GM12878 (cell line): ENCODE data around the gene ARHGAP15.

ENCODE experiments used
- BCL3 ChIP-seq: IDR thresholded peaks from 2 replicates; pipeline ENCODE4 v1.6.1; 2011; ENCODE audit warnings: borderline replicate concordance, low read depth, mild to moderate bottlenecking, moderate library complexity, low read length; ENCODE audit not compliant: insufficient read depth, poor library complexity, severe bottlenecking
- CHD2 ChIP-seq: IDR thresholded peaks from 2 replicates; pipeline ENCODE4 v1.6.1; 2011; ENCODE audit warnings: low read depth, low read length, improper control_type of control experiment, borderline replicate concordance
- HCFC1 ChIP-seq: fragments of 150-350 bp; IDR thresholded peaks from 2 replicates; pipeline ENCODE4 v1.6.1; 2014; ENCODE audit warnings: low read length
- NFYB ChIP-seq: IDR thresholded peaks from 2 replicates; pipeline ENCODE4 v1.6.1; 2011; ENCODE audit warnings: low read depth, mild to moderate bottlenecking, low read length, improper control_type of control experiment, moderate library complexity; ENCODE audit not compliant: insufficient read depth
- POLR2AphosphoS5 ChIP-seq: IDR thresholded peaks from 2 replicates; pipeline ENCODE4 v1.6.1; 2011; ENCODE audit warnings: mild to moderate bottlenecking, low read length, inconsistent platforms
- POU2F2 ChIP-seq: IDR thresholded peaks from 3 replicates; pipeline ENCODE4 v1.6.1; 2011; ENCODE audit warnings: low read depth, mild to moderate bottlenecking, low read length, borderline replicate concordance
- PRDM15 ChIP-seq: fragments of 450-650 bp; formaldehyde crosslinking; IDR thresholded peaks from 2 replicates; pipeline ENCODE4 v1.4.0; 2020; ENCODE audit warnings: mild to moderate bottlenecking, moderate library complexity
- RFX5 ChIP-seq: IDR thresholded peaks from 2 replicates; pipeline ENCODE4 v1.6.1; 2011; ENCODE audit warnings: low read depth, low read length, improper control_type of control experiment
- SMAD5 ChIP-seq: IDR thresholded peaks from 2 replicates; pipeline ENCODE4 v1.6.1; 2016; ENCODE audit warnings: antibody characterized with exemption, low read depth
- SP1 ChIP-seq: IDR thresholded peaks from one replicate; pipeline ENCODE4 v1.6.1; 2011; ENCODE audit warnings: low read depth, low read length
- TF ChIP-seq, protein P1 (sequence below), 3 experiments: IDR thresholded peaks in 2 of 3; conservative IDR thresholded peaks in 1 of 3; 2 replicates each; pipeline ENCODE4 v1.5.1; 2011; ENCODE audit warnings: low read depth in 3 of 3, low read length in 3 of 3, mild to moderate bottlenecking in 3 of 3, control low read depth in 2 of 3, moderate library complexity in 2 of 3, inconsistent platforms in 1 of 3, mixed read lengths in 1 of 3; ENCODE audit not compliant: control insufficient read depth in 2 of 3, insufficient read depth in 1 of 3; ENCODE audit errors: extremely low read depth in 1 of 3
- TF ChIP-seq, protein P2 (sequence below): IDR thresholded peaks from 2 replicates; pipeline ENCODE4 v1.6.1; 2011; ENCODE audit warnings: low read depth, low read length, improper control_type of control experiment, borderline replicate concordance
- TF ChIP-seq, protein P3 (sequence below): IDR thresholded peaks from 2 replicates; pipeline ENCODE4 v1.6.1; 2012; ENCODE audit warnings: low read depth, low read length, improper control_type of control experiment
- TF ChIP-seq, protein P4 (sequence below): fragments of 150-350 bp; IDR thresholded peaks from 2 replicates; pipeline ENCODE4 v1.6.1; 2016; ENCODE audit warnings: low read depth, low read length

GRCh38 chr2:143545059-143545948, 416.1 kb downstream of the ARHGAP15 start:
- no peak for TF ChIP-seq POLR2AphosphoS5
- no peak for TF ChIP-seq CHD2
- TF ChIP-seq, protein P1, sequence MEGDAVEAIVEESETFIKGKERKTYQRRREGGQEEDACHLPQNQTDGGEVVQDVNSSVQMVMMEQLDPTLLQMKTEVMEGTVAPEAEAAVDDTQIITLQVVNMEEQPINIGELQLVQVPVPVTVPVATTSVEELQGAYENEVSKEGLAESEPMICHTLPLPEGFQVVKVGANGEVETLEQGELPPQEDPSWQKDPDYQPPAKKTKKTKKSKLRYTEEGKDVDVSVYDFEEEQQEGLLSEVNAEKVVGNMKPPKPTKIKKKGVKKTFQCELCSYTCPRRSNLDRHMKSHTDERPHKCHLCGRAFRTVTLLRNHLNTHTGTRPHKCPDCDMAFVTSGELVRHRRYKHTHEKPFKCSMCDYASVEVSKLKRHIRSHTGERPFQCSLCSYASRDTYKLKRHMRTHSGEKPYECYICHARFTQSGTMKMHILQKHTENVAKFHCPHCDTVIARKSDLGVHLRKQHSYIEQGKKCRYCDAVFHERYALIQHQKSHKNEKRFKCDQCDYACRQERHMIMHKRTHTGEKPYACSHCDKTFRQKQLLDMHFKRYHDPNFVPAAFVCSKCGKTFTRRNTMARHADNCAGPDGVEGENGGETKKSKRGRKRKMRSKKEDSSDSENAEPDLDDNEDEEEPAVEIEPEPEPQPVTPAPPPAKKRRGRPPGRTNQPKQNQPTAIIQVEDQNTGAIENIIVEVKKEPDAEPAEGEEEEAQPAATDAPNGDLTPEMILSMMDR (IDR thresholded peaks at IDR 0.05 in 2 of 3, conservative IDR thresholded peaks at IDR 0.05 in 1 of 3; ENCODE audit: control insufficient read depth in 2 of 3, extremely low read depth in 1 of 3, insufficient read depth in 1 of 3, low read depth in 3 of 3, low read length in 3 of 3) = no peak
- TF ChIP-seq, protein P2, sequence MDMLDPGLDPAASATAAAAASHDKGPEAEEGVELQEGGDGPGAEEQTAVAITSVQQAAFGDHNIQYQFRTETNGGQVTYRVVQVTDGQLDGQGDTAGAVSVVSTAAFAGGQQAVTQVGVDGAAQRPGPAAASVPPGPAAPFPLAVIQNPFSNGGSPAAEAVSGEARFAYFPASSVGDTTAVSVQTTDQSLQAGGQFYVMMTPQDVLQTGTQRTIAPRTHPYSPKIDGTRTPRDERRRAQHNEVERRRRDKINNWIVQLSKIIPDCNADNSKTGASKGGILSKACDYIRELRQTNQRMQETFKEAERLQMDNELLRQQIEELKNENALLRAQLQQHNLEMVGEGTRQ = no peak
- TF ChIP-seq BCL3 = no peak
- TF ChIP-seq, protein P3, sequence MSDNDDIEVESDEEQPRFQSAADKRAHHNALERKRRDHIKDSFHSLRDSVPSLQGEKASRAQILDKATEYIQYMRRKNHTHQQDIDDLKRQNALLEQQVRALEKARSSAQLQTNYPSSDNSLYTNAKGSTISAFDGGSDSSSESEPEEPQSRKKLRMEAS = no peak
- TF ChIP-seq, protein P4, sequence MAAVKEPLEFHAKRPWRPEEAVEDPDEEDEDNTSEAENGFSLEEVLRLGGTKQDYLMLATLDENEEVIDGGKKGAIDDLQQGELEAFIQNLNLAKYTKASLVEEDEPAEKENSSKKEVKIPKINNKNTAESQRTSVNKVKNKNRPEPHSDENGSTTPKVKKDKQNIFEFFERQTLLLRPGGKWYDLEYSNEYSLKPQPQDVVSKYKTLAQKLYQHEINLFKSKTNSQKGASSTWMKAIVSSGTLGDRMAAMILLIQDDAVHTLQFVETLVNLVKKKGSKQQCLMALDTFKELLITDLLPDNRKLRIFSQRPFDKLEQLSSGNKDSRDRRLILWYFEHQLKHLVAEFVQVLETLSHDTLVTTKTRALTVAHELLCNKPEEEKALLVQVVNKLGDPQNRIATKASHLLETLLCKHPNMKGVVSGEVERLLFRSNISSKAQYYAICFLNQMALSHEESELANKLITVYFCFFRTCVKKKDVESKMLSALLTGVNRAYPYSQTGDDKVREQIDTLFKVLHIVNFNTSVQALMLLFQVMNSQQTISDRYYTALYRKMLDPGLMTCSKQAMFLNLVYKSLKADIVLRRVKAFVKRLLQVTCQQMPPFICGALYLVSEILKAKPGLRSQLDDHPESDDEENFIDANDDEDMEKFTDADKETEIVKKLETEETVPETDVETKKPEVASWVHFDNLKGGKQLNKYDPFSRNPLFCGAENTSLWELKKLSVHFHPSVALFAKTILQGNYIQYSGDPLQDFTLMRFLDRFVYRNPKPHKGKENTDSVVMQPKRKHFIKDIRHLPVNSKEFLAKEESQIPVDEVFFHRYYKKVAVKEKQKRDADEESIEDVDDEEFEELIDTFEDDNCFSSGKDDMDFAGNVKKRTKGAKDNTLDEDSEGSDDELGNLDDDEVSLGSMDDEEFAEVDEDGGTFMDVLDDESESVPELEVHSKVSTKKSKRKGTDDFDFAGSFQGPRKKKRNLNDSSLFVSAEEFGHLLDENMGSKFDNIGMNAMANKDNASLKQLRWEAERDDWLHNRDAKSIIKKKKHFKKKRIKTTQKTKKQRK = no peak
- TF ChIP-seq RFX5 = no peak
- TF ChIP-seq SMAD5 = no peak
- TF ChIP-seq PRDM15 (CRISPR knock-in tag) = no peak
- no peak for TF ChIP-seq NFYB
- TF ChIP-seq HCFC1 = no peak
- no peak for TF ChIP-seq POU2F2
- no peak for TF ChIP-seq SP1
